Astrocyte (in vitro differentiated cells and primary cell): ENCODE results near the gene GPD2. TPM values are rescaled to one million over a fixed set of nuclear protein-coding genes. Genes with fewer than 3 reads are reported as not detected.

Source experiments
- DNase-seq: peaks from one replicate; pipeline ENCODE4 v3.0.0-alpha.2; 2010; ENCODE audit warnings: low read depth
- FAIRE-seq: peaks from 2 replicates; lab custom pipeline; 2011; peaks lifted over from hg19 to GRCh38; lab: Jason Lieb, UNC
- H2AFZ ChIP-seq: 2 replicates; pipeline ENCODE4 v1.6.0; 2012; ENCODE audit warnings: low read depth, low read length, inconsistent platforms
- H3K27ac ChIP-seq: 2 replicates; pipeline ENCODE4 v1.5.1; 2011; ENCODE audit warnings: low read depth, low read length, inconsistent platforms
- H3K27me3 ChIP-seq: 2 replicates; pipeline ENCODE4 v1.6.0; 2011; ENCODE audit warnings: low read length, inconsistent platforms; ENCODE audit not compliant: insufficient read depth
- H3K36me3 ChIP-seq: 2 replicates; pipeline ENCODE4 v1.5.1; 2011; ENCODE audit warnings: low read length, inconsistent platforms; ENCODE audit not compliant: insufficient read depth
- H3K4me1 ChIP-seq: 2 replicates; pipeline ENCODE4 v1.5.1; 2011; ENCODE audit warnings: low read length, inconsistent platforms; ENCODE audit not compliant: insufficient read depth
- H3K4me2 ChIP-seq: 2 replicates; pipeline ENCODE4 v1.6.0; 2012; ENCODE audit warnings: low read length, inconsistent platforms
- H3K4me3 ChIP-seq: 2 replicates; pipeline ENCODE4 v1.5.1; 2011; ENCODE audit warnings: low read depth, mild to moderate bottlenecking, low read length, inconsistent platforms; ENCODE audit not compliant: insufficient read depth
- H3K79me2 ChIP-seq: 2 replicates; pipeline ENCODE4 v1.6.0; 2012; ENCODE audit warnings: mild to moderate bottlenecking, low read length, inconsistent platforms; ENCODE audit not compliant: insufficient read depth
- H3K9ac ChIP-seq: 2 replicates; pipeline ENCODE4 v1.6.0; 2012; ENCODE audit warnings: mild to moderate bottlenecking, low read length, inconsistent platforms
- H3K9me3 ChIP-seq: 2 replicates; pipeline ENCODE4 v1.5.1; 2012; ENCODE audit warnings: low read depth, mild to moderate bottlenecking, low read length, inconsistent platforms; ENCODE audit not compliant: insufficient read depth
- H4K20me1 ChIP-seq: 2 replicates; pipeline ENCODE4 v1.6.0; 2012; ENCODE audit warnings: low read length, inconsistent platforms; ENCODE audit not compliant: insufficient read depth
- H3K27ac Mint-ChIP-seq: one replicate; pipeline ENCODE4 v1.8.0; 2021; ENCODE audit warnings: mild to moderate bottlenecking, mixed read lengths; ENCODE audit not compliant: unreplicated experiment
- H3K27me3 Mint-ChIP-seq: one replicate; pipeline ENCODE4 v1.8.0; 2021; ENCODE audit warnings: low read depth, mixed read lengths; ENCODE audit not compliant: unreplicated experiment
- H3K36me3 Mint-ChIP-seq: one replicate; pipeline ENCODE4 v1.8.0; 2021; ENCODE audit warnings: low read depth, mixed read lengths; ENCODE audit not compliant: unreplicated experiment
- H3K4me1 Mint-ChIP-seq: one replicate; pipeline ENCODE4 v1.8.0; 2021; ENCODE audit warnings: low read depth, mixed read lengths; ENCODE audit not compliant: unreplicated experiment
- H3K4me3 Mint-ChIP-seq: one replicate; pipeline ENCODE4 v1.8.0; 2021; ENCODE audit warnings: mild to moderate bottlenecking, moderate library complexity, mixed read lengths; ENCODE audit not compliant: unreplicated experiment
- H3K9me3 Mint-ChIP-seq: one replicate; pipeline ENCODE4 v1.8.0; 2021; ENCODE audit warnings: mild to moderate bottlenecking, mixed read lengths; ENCODE audit not compliant: unreplicated experiment
- EZH2 ChIP-seq: IDR thresholded peaks from 2 replicates; pipeline ENCODE4 v1.6.1; 2012; ENCODE audit warnings: mild to moderate bottlenecking, low read length, inconsistent platforms; ENCODE audit not compliant: insufficient read depth
- total RNA-seq: library from RNA; stranded (reverse); gene quantifications from 2 replicates; pipeline ENCODE4 v1.2.1, GENCODE V29; 2021
- TF ChIP-seq, protein P1 (sequence below): IDR thresholded peaks from 2 replicates; pipeline ENCODE4 v1.5.1; 2011; ENCODE audit warnings: low read depth, mild to moderate bottlenecking, inconsistent platforms, low read length, moderate library complexity; ENCODE audit not compliant: insufficient read depth

The GPD2 gene
- total RNA-seq, 1 donor from 2014 or later = 29.0 TPM

DNA sequence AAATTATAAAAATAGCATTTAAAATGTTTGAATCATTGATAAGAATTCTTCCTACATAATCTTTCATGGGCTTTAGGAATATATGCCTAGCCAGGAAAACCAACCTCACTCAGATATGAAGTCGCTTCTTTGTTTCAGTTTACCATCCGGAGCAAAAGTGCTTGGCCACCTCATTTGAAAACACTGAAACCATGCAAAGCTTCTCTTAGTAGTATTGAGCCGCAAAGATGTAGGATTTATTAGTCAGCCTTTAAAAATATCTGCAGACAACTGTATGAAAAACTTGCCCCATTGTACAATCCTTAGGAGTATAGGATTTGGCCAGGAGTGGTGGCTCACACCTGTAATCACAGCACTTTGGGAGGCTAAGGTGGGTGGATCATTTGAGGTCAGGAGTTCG, 24.3 kb upstream of the GPD2 start:
- H3K9ac ChIP-seq = no peak overlapping the region
- H3K27me3 Mint-ChIP-seq = no peaks in the 10 kb centered on the region
- no peak overlapping the region for H2AFZ ChIP-seq
- no peaks in the 10 kb centered on the region for H3K9me3 Mint-ChIP-seq
- no peak overlapping the region for H3K4me2 ChIP-seq
- no peak overlapping the region for H3K27ac Mint-ChIP-seq
- H4K20me1 ChIP-seq = no peaks in the 10 kb centered on the region
- no peaks in the 10 kb centered on the region for H3K36me3 Mint-ChIP-seq
- FAIRE-seq (no peak), DNase-seq (no peak)
- H3K4me1 Mint-ChIP-seq = no peaks in the 10 kb centered on the region
- no peaks in the 10 kb centered on the region for H3K9me3 ChIP-seq
- H3K4me3 ChIP-seq = no peak overlapping the region
- H3K36me3 ChIP-seq = no peaks in the 10 kb centered on the region
- H3K27ac ChIP-seq = no peak overlapping the region
- no peak overlapping the region for H3K4me3 Mint-ChIP-seq
- H3K27me3 ChIP-seq = no peaks in the 10 kb centered on the region
- H3K4me1 ChIP-seq = no peaks in the 10 kb centered on the region
- H3K79me2 ChIP-seq = no peaks in the 10 kb centered on the region
- TF ChIP-seq, protein P1, sequence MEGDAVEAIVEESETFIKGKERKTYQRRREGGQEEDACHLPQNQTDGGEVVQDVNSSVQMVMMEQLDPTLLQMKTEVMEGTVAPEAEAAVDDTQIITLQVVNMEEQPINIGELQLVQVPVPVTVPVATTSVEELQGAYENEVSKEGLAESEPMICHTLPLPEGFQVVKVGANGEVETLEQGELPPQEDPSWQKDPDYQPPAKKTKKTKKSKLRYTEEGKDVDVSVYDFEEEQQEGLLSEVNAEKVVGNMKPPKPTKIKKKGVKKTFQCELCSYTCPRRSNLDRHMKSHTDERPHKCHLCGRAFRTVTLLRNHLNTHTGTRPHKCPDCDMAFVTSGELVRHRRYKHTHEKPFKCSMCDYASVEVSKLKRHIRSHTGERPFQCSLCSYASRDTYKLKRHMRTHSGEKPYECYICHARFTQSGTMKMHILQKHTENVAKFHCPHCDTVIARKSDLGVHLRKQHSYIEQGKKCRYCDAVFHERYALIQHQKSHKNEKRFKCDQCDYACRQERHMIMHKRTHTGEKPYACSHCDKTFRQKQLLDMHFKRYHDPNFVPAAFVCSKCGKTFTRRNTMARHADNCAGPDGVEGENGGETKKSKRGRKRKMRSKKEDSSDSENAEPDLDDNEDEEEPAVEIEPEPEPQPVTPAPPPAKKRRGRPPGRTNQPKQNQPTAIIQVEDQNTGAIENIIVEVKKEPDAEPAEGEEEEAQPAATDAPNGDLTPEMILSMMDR = no peak
- no peak for TF ChIP-seq EZH2

DNA sequence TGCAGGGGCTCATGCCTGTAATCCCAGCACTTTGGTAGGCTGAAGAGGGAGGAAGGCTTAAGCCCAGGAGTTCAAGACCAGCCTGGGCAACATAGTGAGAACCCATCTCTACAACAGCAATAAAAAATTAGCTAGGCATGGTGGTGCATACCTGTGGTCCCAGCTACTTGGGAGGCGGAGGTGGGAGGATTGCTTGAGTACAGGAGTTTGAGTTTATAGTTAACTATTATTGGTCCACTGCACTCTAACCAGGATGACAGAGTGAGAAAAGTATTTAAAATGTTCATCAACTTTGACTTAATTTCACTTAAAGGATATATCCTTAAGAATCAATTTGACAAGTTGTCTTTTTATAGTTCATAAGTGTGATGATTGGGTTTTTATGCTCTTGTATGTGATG, 14.3 kb upstream of the GPD2 start:
- H3K4me3 ChIP-seq = no peak overlapping the region
- no peaks in the 10 kb centered on the region for H3K9me3 Mint-ChIP-seq
- no peaks in the 10 kb centered on the region for H3K27me3 Mint-ChIP-seq
- DNase-seq (no peak), FAIRE-seq (no peak)
- no peak overlapping the region for H3K4me3 Mint-ChIP-seq
- no peaks in the 10 kb centered on the region for H3K9me3 ChIP-seq
- no peak overlapping the region for H3K4me2 ChIP-seq
- no peaks in the 10 kb centered on the region for H3K36me3 Mint-ChIP-seq
- H4K20me1 ChIP-seq = no peaks in the 10 kb centered on the region
- H3K36me3 ChIP-seq = no peaks in the 10 kb centered on the region
- no peaks in the 10 kb centered on the region for H3K27me3 ChIP-seq
- H2AFZ ChIP-seq = no peak overlapping the region
- no peak overlapping the region for H3K27ac Mint-ChIP-seq
- no peaks in the 10 kb centered on the region for H3K4me1 Mint-ChIP-seq
- no peak overlapping the region for H3K27ac ChIP-seq
- no peak overlapping the region for H3K9ac ChIP-seq
- no peaks in the 10 kb centered on the region for H3K4me1 ChIP-seq
- no peak for TF ChIP-seq EZH2
- TF ChIP-seq, protein P1 = no peak
- no peaks in the 10 kb centered on the region for H3K79me2 ChIP-seq

DNA sequence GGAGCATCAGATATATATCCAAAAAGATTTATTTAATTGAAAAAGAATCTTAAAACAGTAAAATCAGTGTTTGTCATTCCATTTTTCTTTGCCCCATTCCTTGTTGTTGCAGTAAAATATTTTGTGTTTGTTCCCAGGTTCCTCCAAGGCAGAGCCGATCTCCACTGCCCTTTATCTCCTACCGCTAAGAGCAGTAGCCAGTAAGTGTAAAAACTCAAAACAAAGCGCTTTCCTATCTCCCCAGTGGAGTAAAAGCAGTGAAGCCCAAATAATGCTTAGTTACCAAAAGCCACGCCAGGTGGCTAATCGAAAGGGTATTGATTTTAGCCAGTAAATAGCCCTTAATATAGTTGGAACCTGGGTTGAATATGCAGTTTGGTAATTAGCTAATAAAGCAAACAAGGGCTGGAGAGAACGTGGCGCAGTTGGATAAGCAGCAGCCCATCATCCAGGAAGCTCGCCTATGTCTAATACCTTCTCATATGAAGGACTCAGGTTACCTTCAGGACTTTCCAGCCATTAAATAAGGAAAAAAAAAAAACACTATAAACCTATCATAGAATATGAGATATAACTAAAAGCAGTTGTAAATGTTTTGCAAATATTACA, 12.4 kb upstream of the GPD2 start:
- Mint-ChIP-seq H3K9me3 (no peaks in the 10 kb centered on the region), H3K4me3 (no peak overlapping the region), H3K27me3 (no peaks in the 10 kb centered on the region), H3K36me3 (no peaks in the 10 kb centered on the region), H3K4me1 (no peaks in the 10 kb centered on the region), H3K27ac (no peak overlapping the region)
- TF ChIP-seq EZH2 = no peak
- TF ChIP-seq, protein P1 = no peak
- no peaks in the 10 kb centered on the region for H3K4me1 ChIP-seq
- no peak overlapping the region for H2AFZ ChIP-seq
- no peaks in the 10 kb centered on the region for H4K20me1 ChIP-seq
- no peak overlapping the region for H3K27ac ChIP-seq
- no peaks in the 10 kb centered on the region for H3K36me3 ChIP-seq
- H3K79me2 ChIP-seq = no peaks in the 10 kb centered on the region
- H3K4me3 ChIP-seq = no peak overlapping the region
- DNase-seq (no peak), FAIRE-seq (no peak)
- H3K9ac ChIP-seq = no peak overlapping the region
- H3K9me3 ChIP-seq = no peaks in the 10 kb centered on the region
- no peaks in the 10 kb centered on the region for H3K27me3 ChIP-seq
- no peak overlapping the region for H3K4me2 ChIP-seq
